Keratinocyte (primary cell): ENCODE results near the gene PARVA. TPM values are rescaled to one million over a fixed set of nuclear protein-coding genes. Genes with fewer than 3 reads are reported as not detected.
A peak's percentile ranks its signal among the peaks of the same experiment; 100 is the strongest.

ENCODE experiments used
- DNase-seq: peaks from one replicate; pipeline ENCODE4 v3.0.0-alpha.2; 2011; ENCODE audit warnings: low read depth, missing footprints, low spot score
- FAIRE-seq: peaks from 2 replicates; lab custom pipeline; 2011; peaks lifted over from hg19 to GRCh38; lab: Jason Lieb, UNC
- H2AFZ ChIP-seq: 2 replicates; pipeline ENCODE4 v1.6.0; 2012; ENCODE audit warnings: low read length, control low read depth, inconsistent platforms; ENCODE audit not compliant: control insufficient read depth
- H3K27ac ChIP-seq: 2 replicates; pipeline ENCODE4 v1.5.1; 2011; ENCODE audit warnings: low read length; ENCODE audit not compliant: control insufficient read depth, insufficient read depth
- H3K27me3 ChIP-seq: 3 replicates; pipeline ENCODE4 v1.6.0; 2011; ENCODE audit warnings: low read length; ENCODE audit not compliant: control insufficient read depth, insufficient read depth; ENCODE audit errors: extremely low read depth
- H3K36me3 ChIP-seq, 2 experiments: 2 replicates in 1 of 2; 3 replicates in 1 of 2; pipeline ENCODE4 v1.5.1; 2011; ENCODE audit warnings: low read length in 2 of 2, mild to moderate bottlenecking in 1 of 2; ENCODE audit not compliant: control insufficient read depth in 2 of 2, insufficient read depth in 2 of 2; ENCODE audit errors: extremely low read depth in 1 of 2
- H3K4me1 ChIP-seq: 3 replicates; pipeline ENCODE4 v1.5.1; 2011; ENCODE audit warnings: low read length; ENCODE audit not compliant: control insufficient read depth, insufficient read depth; ENCODE audit errors: extremely low read depth
- H3K4me2 ChIP-seq: 3 replicates; pipeline ENCODE4 v1.6.0; 2011; ENCODE audit warnings: low read depth, low read length; ENCODE audit not compliant: control insufficient read depth, insufficient read depth; ENCODE audit errors: extremely low read depth
- H3K4me3 ChIP-seq, 3 experiments: fragments of 200-600 bp in 1 of 3; sonication (generic) in 1 of 3; 2 replicates in 2 of 3; 3 replicates in 1 of 3; pipeline ENCODE4 v1.5.1; 2011 to 2016; ENCODE audit warnings: low read length in 3 of 3, mild to moderate bottlenecking in 3 of 3, control low read depth in 2 of 3, inconsistent platforms in 1 of 3, low read depth in 1 of 3, mixed read lengths in 1 of 3, mixed run types in 1 of 3, moderate library complexity in 1 of 3; ENCODE audit not compliant: control insufficient read depth in 2 of 3, insufficient read depth in 2 of 3; ENCODE audit errors: extremely low read depth in 1 of 3
- H3K79me2 ChIP-seq: 2 replicates; pipeline ENCODE4 v1.6.0; 2012; ENCODE audit warnings: low read length; ENCODE audit not compliant: control insufficient read depth, insufficient read depth
- H3K9ac ChIP-seq: 3 replicates; pipeline ENCODE4 v1.6.0; 2011; ENCODE audit warnings: low read length; ENCODE audit not compliant: control insufficient read depth, insufficient read depth; ENCODE audit errors: extremely low read depth
- H3K9me1 ChIP-seq: 3 replicates; pipeline ENCODE4 v1.6.0; 2011; ENCODE audit warnings: low read length; ENCODE audit not compliant: control insufficient read depth, insufficient read depth; ENCODE audit errors: extremely low read depth
- H3K9me3 ChIP-seq: 2 replicates; pipeline ENCODE4 v1.5.1; 2012; ENCODE audit warnings: low read depth, low read length; ENCODE audit not compliant: control insufficient read depth
- H4K20me1 ChIP-seq: 3 replicates; pipeline ENCODE4 v1.6.0; 2011; ENCODE audit warnings: low read length; ENCODE audit not compliant: control insufficient read depth, insufficient read depth; ENCODE audit errors: extremely low read depth
- CTCF ChIP-seq, 3 experiments: IDR thresholded peaks in 1 of 3; conservative IDR thresholded peaks in 1 of 3; optimal IDR thresholded peaks in 1 of 3; 2 replicates in 2 of 3; 3 replicates in 1 of 3; pipeline versions ENCODE3 to v1.5.1; 2011; ENCODE audit warnings: low read length in 3 of 3, mild to moderate bottlenecking in 3 of 3, moderate library complexity in 2 of 3, control low read depth in 1 of 3, inconsistent platforms in 1 of 3; ENCODE audit not compliant: insufficient read depth in 2 of 3; ENCODE audit errors: extremely low read depth in 1 of 3
- EZH2 ChIP-seq: IDR thresholded peaks from one replicate; pipeline ENCODE4 v1.6.1; 2012; ENCODE audit warnings: inconsistent platforms, mild to moderate bottlenecking, low read length, moderate library complexity
- dilution Hi-C: fragments of 300-500 bp; cut with MboI; formaldehyde crosslinking; loops from one replicate; pipeline ENCODE4 v1.7.0; 2020; ENCODE audit warnings: low sequenced_read_pairs; ENCODE audit not compliant: extremely low pct_ligation_motif_present
- polyA plus RNA-seq, 5 experiments: library from polyadenylated mRNA; depleted of rRNA in 3 of 5; stranded (reverse) in 3 of 5; stranded (forward) in 1 of 5; unstranded in 1 of 5; fragments of >200 nt; gene quantifications; 1 replicate in 1 of 5; 2 replicates in 3 of 5; 3 replicates in 1 of 5; pipeline versions ENCODE4 v1.2.1 to v1.2.3, GENCODE V29; 2011 to 2012; ENCODE audit warnings: missing spikeins in 2 of 5, low read depth in 1 of 5, low replicate concordance in 1 of 5

PARVA gene
- polyA plus RNA-seq, 1 donor (not counting 4 experiments of a cell fraction or from before 2014, with no cell fraction given), result 28.9 TPM

- no peak overlapping the region for H3K9ac ChIP-seq
- H3K4me1 ChIP-seq, result peaks cover 11% of the 10 kb centered on the region
- dilution Hi-C loops, result no loop called here
- H2AFZ ChIP-seq, result no peak overlapping the region
- FAIRE-seq, result no peak
- no peaks in the 10 kb centered on the region for H3K9me3 ChIP-seq
- H3K4me2 ChIP-seq, result no peak overlapping the region
- no peak overlapping the region for H3K27ac ChIP-seq
- H3K79me2 ChIP-seq, result peaks cover 5% of the 10 kb centered on the region
- no peaks in the 10 kb centered on the region for H3K9me1 ChIP-seq
- H4K20me1 ChIP-seq, result no peaks in the 10 kb centered on the region
- no peak overlapping the region for H3K4me3 ChIP-seq
- no peaks in the 10 kb centered on the region for H3K36me3 ChIP-seq
- H3K27me3 ChIP-seq, result no peaks in the 10 kb centered on the region
- DNase-seq, result no peak
- TF ChIP-seq CTCF (optimal IDR thresholded peaks at IDR 0.05 in 1 of 3, IDR thresholded peaks at IDR 0.05 in 1 of 3, conservative IDR thresholded peaks at IDR 0.05 in 1 of 3; ENCODE audit: extremely low read depth in 1 of 3, insufficient read depth in 2 of 3, low read length in 3 of 3) (no peak), EZH2 (no peak)
Measured at GRCh38 chr11:12445001-12445400, 67.6 kb downstream of the PARVA start.

GRCh38 chr11:12446863-12447262, 69.5 kb downstream of the PARVA start:
- Histone ChIP-seq H3K4me1 (peaks cover 25% of the 10 kb centered on the region), H2AFZ (no peak overlapping the region), H3K9me1 (no peaks in the 10 kb centered on the region), H3K27me3 (no peaks in the 10 kb centered on the region), H4K20me1 (no peaks in the 10 kb centered on the region), H3K4me2 (no peak overlapping the region), H3K9ac (no peak overlapping the region), H3K79me2 (peaks cover 5% of the 10 kb centered on the region), H3K9me3 (no peaks in the 10 kb centered on the region), H3K4me3 (no peak overlapping the region), H3K36me3 (no peaks in the 10 kb centered on the region), H3K27ac (no peak overlapping the region)
- TF ChIP-seq EZH2, result no peak
- TF ChIP-seq CTCF (optimal IDR thresholded peaks at IDR 0.05 in 1 of 3, IDR thresholded peaks at IDR 0.05 in 1 of 3, conservative IDR thresholded peaks at IDR 0.05 in 1 of 3; ENCODE audit: extremely low read depth in 1 of 3, insufficient read depth in 2 of 3, low read length in 3 of 3), result no peak
- FAIRE-seq (peak; percentile 60), DNase-seq (no peak)
- dilution Hi-C loops, result no loop called here
